H1 (cell line): ENCODE results near the gene IL9. TPM values are rescaled to one million over a fixed set of nuclear protein-coding genes. Genes with fewer than 3 reads are reported as not detected.

Experiments used
- CTCF ChIA-PET: fragments of 300-600 bp; sonication (Branson Sonifier 250); formaldehyde crosslinking; loops from one replicate; lab custom pipeline; 2021; ENCODE audit not compliant: partially characterized antibody; lab: Charles Lee
- POLR2A ChIA-PET: fragments of 300-600 bp; sonication (Branson Sonifier 250); formaldehyde crosslinking; loops from one replicate; lab custom pipeline; 2021; ENCODE audit warnings: inconsistent platforms; ENCODE audit not compliant: partially characterized antibody; lab: Charles Lee
- DNase-seq, 2 experiments: peaks; one replicate each; pipeline versions ENCODE4 v3.0.0 to v3.0.0-alpha.2; 2010 to 2022; ENCODE audit warnings: low spot score in 2 of 2, low read depth in 1 of 2, mixed read lengths in 1 of 2
- FAIRE-seq: peaks from 2 replicates; lab custom pipeline; 2011; peaks lifted over from hg19 to GRCh38; lab: Jason Lieb, UNC
- H2AFZ ChIP-seq: 2 replicates; pipeline ENCODE4 v1.8.1; 2012; ENCODE audit warnings: low read length, inconsistent platforms
- H2AK5ac ChIP-seq: 2 replicates; pipeline ENCODE4 v1.6.1; 2013; ENCODE audit warnings: low read depth, low read length
- H2BK120ac ChIP-seq: replicated peaks from 2 replicates; pipeline ENCODE3; 2013; ENCODE audit warnings: low read depth, low read length, inconsistent platforms
- H2BK12ac ChIP-seq: 2 replicates; pipeline ENCODE4 v1.6.1; 2013; ENCODE audit warnings: low read depth, low read length
- H2BK15ac ChIP-seq: 2 replicates; pipeline ENCODE4 v1.6.1; 2013; ENCODE audit warnings: low read length
- H2BK20ac ChIP-seq: 2 replicates; pipeline ENCODE4 v1.6.1; 2013; ENCODE audit warnings: low read length
- H2BK5ac ChIP-seq: 2 replicates; pipeline ENCODE4 v1.6.1; 2013; ENCODE audit warnings: low read depth, low read length
- H3K14ac ChIP-seq: 2 replicates; pipeline ENCODE4 v1.6.1; 2013; ENCODE audit warnings: inconsistent platforms; ENCODE audit not compliant: insufficient read length
- H3K18ac ChIP-seq: 2 replicates; pipeline ENCODE4 v1.6.1; 2013; ENCODE audit warnings: low read length; ENCODE audit errors: extremely low read depth
- H3K23ac ChIP-seq: 2 replicates; pipeline ENCODE4 v1.6.1; 2013; ENCODE audit warnings: inconsistent platforms; ENCODE audit not compliant: insufficient read length
- H3K23me2 ChIP-seq: 2 replicates; pipeline ENCODE4 v1.6.1; 2013; ENCODE audit warnings: low read depth, low read length
- H3K27ac ChIP-seq: 2 replicates; pipeline ENCODE4 v1.6.1; 2011; ENCODE audit warnings: low read depth, low read length, inconsistent platforms
- H3K27me3 ChIP-seq, 4 experiments: replicated peaks in 1 of 4; 1 replicate in 1 of 4; 2 replicates in 3 of 4; pipeline versions ENCODE4 v1.6.1 to v1.8.1; 2011 to 2013; ENCODE audit warnings: low read length in 3 of 4, mild to moderate bottlenecking in 3 of 4, inconsistent platforms in 2 of 4, mixed read lengths in 2 of 4, moderate library complexity in 1 of 4; ENCODE audit not compliant: control insufficient read depth in 3 of 4, insufficient read depth in 3 of 4; ENCODE audit errors: extremely low read depth in 1 of 4
- H3K36me3 ChIP-seq, 4 experiments: 2 replicates each; pipeline versions ENCODE4 v1.6.1 to v1.8.1; 2011 to 2013; ENCODE audit warnings: mild to moderate bottlenecking in 4 of 4, low read length in 3 of 4, moderate library complexity in 2 of 4, control low read depth in 1 of 4, inconsistent platforms in 1 of 4; ENCODE audit not compliant: insufficient read depth in 4 of 4, control insufficient read depth in 2 of 4
- H3K4ac ChIP-seq: replicated peaks from 2 replicates; pipeline ENCODE3; 2013; ENCODE audit warnings: low read length, low read depth, mixed read lengths, inconsistent platforms; ENCODE audit not compliant: insufficient read length
- H3K4me1 ChIP-seq, 4 experiments: replicated peaks in 1 of 4; 1 replicate in 1 of 4; 2 replicates in 3 of 4; pipeline versions ENCODE4 v1.6.1 to v1.8.1; 2011 to 2013; ENCODE audit warnings: low read length in 3 of 4, inconsistent platforms in 2 of 4, mixed read lengths in 1 of 4; ENCODE audit not compliant: insufficient read depth in 4 of 4, control insufficient read depth in 3 of 4
- H3K4me2 ChIP-seq, 2 experiments: 2 replicates each; pipeline versions ENCODE4 v1.6.1 to v1.8.1; 2011 to 2013; ENCODE audit warnings: low read depth in 2 of 2, low read length in 2 of 2, control low read depth in 1 of 2, inconsistent platforms in 1 of 2, mild to moderate bottlenecking in 1 of 2; ENCODE audit not compliant: insufficient read depth in 1 of 2
- H3K4me3 ChIP-seq, 4 experiments: fragments of 200-600, 300-600 bp in 1 of 4; sonication (generic), shearing (Covaris generic), sonication (Bioruptor Twin) in 1 of 4; 2 replicates each; pipeline versions ENCODE4 v1.5.1 to v1.8.1; 2011 to 2016; ENCODE audit warnings: low read length in 4 of 4, low read depth in 3 of 4, control low read depth in 2 of 4, inconsistent platforms in 2 of 4, mild to moderate bottlenecking in 2 of 4, mixed read lengths in 1 of 4, moderate library complexity in 1 of 4; ENCODE audit not compliant: insufficient read depth in 2 of 4; ENCODE audit errors: extremely low read depth in 1 of 4
- H3K56ac ChIP-seq: replicated peaks from 2 replicates; pipeline ENCODE3; 2013; ENCODE audit warnings: low read depth, mild to moderate bottlenecking, mixed read lengths, low read length, inconsistent platforms; ENCODE audit not compliant: insufficient read length
- H3K79me1 ChIP-seq: 2 replicates; pipeline ENCODE4 v1.6.1; 2013; ENCODE audit warnings: low read depth, low read length, control low read depth
- H3K79me2 ChIP-seq, 2 experiments: 2 replicates each; pipeline versions ENCODE4 v1.6.1 to v1.8.1; 2012 to 2013; ENCODE audit warnings: low read length in 2 of 2, mild to moderate bottlenecking in 2 of 2, inconsistent platforms in 1 of 2; ENCODE audit not compliant: insufficient read depth in 2 of 2, control insufficient read depth in 1 of 2
- H3K9ac ChIP-seq, 4 experiments: replicated peaks in 1 of 4; 1 replicate in 1 of 4; 2 replicates in 3 of 4; pipeline versions ENCODE4 v1.6.1 to v1.8.1; 2011 to 2013; ENCODE audit warnings: low read depth in 3 of 4, low read length in 3 of 4, control low read depth in 2 of 4, mild to moderate bottlenecking in 2 of 4, moderate library complexity in 2 of 4, inconsistent platforms in 1 of 4; ENCODE audit errors: extremely low read depth in 1 of 4
- H3K9me3 ChIP-seq, 2 experiments: 2 replicates each; pipeline versions ENCODE4 v1.6.1 to v1.8.1; 2012 to 2013; ENCODE audit warnings: mild to moderate bottlenecking in 2 of 2, moderate library complexity in 2 of 2, control low read depth in 1 of 2, inconsistent platforms in 1 of 2, low read depth in 1 of 2, low read length in 1 of 2, mixed read lengths in 1 of 2; ENCODE audit not compliant: insufficient read depth in 2 of 2
- H4K20me1 ChIP-seq, 2 experiments: replicated peaks in 1 of 2; 2 replicates each; pipeline versions ENCODE3 to v1.8.1; 2011 to 2013; ENCODE audit warnings: inconsistent platforms in 2 of 2, low read length in 2 of 2, mild to moderate bottlenecking in 1 of 2; ENCODE audit not compliant: insufficient read depth in 2 of 2, control insufficient read depth in 1 of 2
- H4K5ac ChIP-seq: 2 replicates; pipeline ENCODE4 v1.6.1; 2013; ENCODE audit warnings: low read length, low read depth, mixed read lengths, inconsistent platforms; ENCODE audit not compliant: insufficient read length
- H4K8ac ChIP-seq: 2 replicates; pipeline ENCODE4 v1.8.0; 2013; ENCODE audit warnings: mild to moderate bottlenecking, moderate library complexity, low read length, inconsistent platforms; ENCODE audit not compliant: insufficient read depth; ENCODE audit errors: extremely low read depth
- H4K91ac ChIP-seq: replicated peaks from 2 replicates; pipeline ENCODE3; 2013; ENCODE audit warnings: low read length, mixed read lengths, inconsistent platforms; ENCODE audit not compliant: insufficient read length
- CHD1 ChIP-seq: IDR thresholded peaks from 2 replicates; pipeline ENCODE4 v1.6.1; 2012; ENCODE audit warnings: low read depth, low read length, improper control_type of control experiment
- CREB1 ChIP-seq: IDR thresholded peaks from 2 replicates; pipeline ENCODE4 v1.6.1; 2012; ENCODE audit warnings: inconsistent platforms
- EGR1 ChIP-seq: IDR thresholded peaks from 2 replicates; pipeline ENCODE4 v1.6.1; 2011; ENCODE audit warnings: low read depth, low read length, borderline replicate concordance
- GTF2F1 ChIP-seq: IDR thresholded peaks from 2 replicates; pipeline ENCODE4 v1.6.1; 2012; ENCODE audit warnings: low read depth, low read length, improper control_type of control experiment, borderline replicate concordance
- HDAC2 ChIP-seq, 2 experiments: fragments of 300-600 bp in 1 of 2; sonication (generic) in 1 of 2; IDR thresholded peaks; 2 replicates each; pipeline ENCODE4 v1.6.1; 2011 to 2012; ENCODE audit warnings: low read depth in 2 of 2, low read length in 2 of 2, mild to moderate bottlenecking in 2 of 2, moderate library complexity in 2 of 2, borderline replicate concordance in 1 of 2, inconsistent platforms in 1 of 2
- PHF8 ChIP-seq: fragments of 200-600 bp; sonication (generic); conservative IDR thresholded peaks from 2 replicates; pipeline ENCODE4 v1.7.1; 2012; ENCODE audit warnings: low read depth, mild to moderate bottlenecking, inconsistent platforms, low read length, moderate library complexity
- POU5F1 ChIP-seq: IDR thresholded peaks from 2 replicates; pipeline ENCODE4 v1.6.1; 2011; ENCODE audit warnings: low read depth, mild to moderate bottlenecking, low read length, moderate library complexity
- SP4 ChIP-seq: IDR thresholded peaks from 2 replicates; pipeline ENCODE4 v1.6.1; 2012; ENCODE audit warnings: low read length, inconsistent platforms
- TEAD4 ChIP-seq: IDR thresholded peaks from 2 replicates; pipeline ENCODE4 v1.6.1; 2012; ENCODE audit warnings: low read depth, low read length, inconsistent platforms, mixed read lengths
- polyA plus RNA-seq, 7 experiments: library from polyadenylated mRNA; depleted of rRNA in 3 of 7; stranded (reverse) in 5 of 7; unstranded in 2 of 7; fragments of >200 nt in 5 of 7; fragments of 200-250 nt in 2 of 7; gene quantifications; 1 replicate in 5 of 7; 2 replicates in 1 of 7; 4 replicates in 1 of 7; pipeline versions ENCODE4 v1.2.1 to v1.2.3, GENCODE V29; 2011 to 2013; ENCODE audit warnings: missing spikeins in 2 of 7, mixed read lengths in 2 of 7
- total RNA-seq: library from RNA; stranded (reverse); fragmentation: NEBNext Ultra II Directional; extraction: Animal tissue kit (Norgen Biotek cat#: 25700); gene quantifications from 2 replicates; pipeline ENCODE4 v1.2.1, GENCODE V29; 2021
- TF ChIP-seq, protein P1 (sequence below): IDR thresholded peaks from 2 replicates; pipeline ENCODE4 v1.6.1; 2011; ENCODE audit warnings: low read length, improper control_type of control experiment
- TF ChIP-seq, protein P2 (sequence below), 3 experiments: IDR thresholded peaks; 1 replicate in 2 of 3; 2 replicates in 1 of 3; pipeline versions ENCODE4 v1.5.1 to v1.6.1; 2011; ENCODE audit warnings: low read length in 3 of 3, mild to moderate bottlenecking in 3 of 3, inconsistent platforms in 2 of 3, low read depth in 1 of 3, moderate library complexity in 1 of 3; ENCODE audit not compliant: insufficient read depth in 1 of 3; ENCODE audit errors: control extremely low read depth in 1 of 3

IL9 gene
- total and polyA plus RNA-seq, 2 of the 8 experiments (the other 6 are each of a cell fraction or from before 2014, with no cell fraction given) = not detected

DNA sequence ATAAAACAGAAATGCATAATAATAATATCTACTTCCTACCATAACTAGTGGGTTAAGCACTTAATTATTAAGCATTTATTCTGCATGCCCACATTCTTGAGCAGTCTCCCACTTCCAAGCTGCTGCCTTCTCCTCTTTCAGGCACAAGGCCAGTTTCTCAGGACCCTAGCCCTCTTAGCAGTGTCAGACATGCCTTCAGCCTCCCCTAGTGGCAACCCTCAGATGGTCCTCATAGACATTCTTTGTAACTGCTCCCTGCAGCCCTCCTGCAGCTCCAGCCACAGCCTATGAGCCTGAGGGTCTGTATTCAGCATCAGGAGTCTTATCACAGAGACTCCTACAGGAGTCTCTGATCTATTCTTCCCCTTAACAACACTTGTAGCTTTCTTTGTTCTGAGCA lies 3.9 kb downstream of the IL9 start:
- Histone ChIP-seq H3K79me1 (no peaks in the 10 kb centered on the region), H4K20me1 (no peaks in the 10 kb centered on the region), H3K4me1 (peaks cover 0 to 5% (median 3%) of the 10 kb centered on the region in 4 experiments; a peak in 1 of 7 replicates), H2AFZ (no peak overlapping the region), H2BK20ac (no peak overlapping the region), H3K9ac (no peak overlapping the region), H3K27ac (no peak overlapping the region), H3K4me3 (no peak overlapping the region), H3K36me3 (no peaks in the 10 kb centered on the region), H3K4ac (no peak overlapping the region), H3K23me2 (peaks cover 2% of the 10 kb centered on the region; the same call in 1 of the 2 replicates), H3K18ac (no peak overlapping the region), H2AK5ac (no peak overlapping the region), H3K56ac (no peak overlapping the region), H2BK12ac (no peak overlapping the region), H3K27me3 (peaks cover 0 to 6% (median 4%) of the 10 kb centered on the region in 4 experiments; a peak in 2 of 7 replicates), H3K14ac (no peak overlapping the region), H3K23ac (no peak overlapping the region), H3K9me3 (no peaks in the 10 kb centered on the region), H2BK5ac (no peak overlapping the region), H2BK15ac (no peak overlapping the region), H3K79me2 (no peaks in the 10 kb centered on the region), H4K5ac (no peak overlapping the region), H3K4me2 (no peak overlapping the region), H2BK120ac (no peak overlapping the region), H4K91ac (no peak overlapping the region), H4K8ac (no peak overlapping the region)
- DNase-seq (peak in 1 of 2 experiments; percentile 33), FAIRE-seq (peak; percentile 58)
- ChIA-PET CTCF (interaction anchor here (0.6 to 4.8 kb wide), 32 partner anchors 8 to 454 kb away, joined by 3 to 37 read pairs (median 4); partner anchors contain the start of gene SMAD5), POLR2A (no interaction called here)
- TF ChIP-seq, protein P1, sequence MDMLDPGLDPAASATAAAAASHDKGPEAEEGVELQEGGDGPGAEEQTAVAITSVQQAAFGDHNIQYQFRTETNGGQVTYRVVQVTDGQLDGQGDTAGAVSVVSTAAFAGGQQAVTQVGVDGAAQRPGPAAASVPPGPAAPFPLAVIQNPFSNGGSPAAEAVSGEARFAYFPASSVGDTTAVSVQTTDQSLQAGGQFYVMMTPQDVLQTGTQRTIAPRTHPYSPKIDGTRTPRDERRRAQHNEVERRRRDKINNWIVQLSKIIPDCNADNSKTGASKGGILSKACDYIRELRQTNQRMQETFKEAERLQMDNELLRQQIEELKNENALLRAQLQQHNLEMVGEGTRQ = no peak
- peak; percentile 26; the same call in 1 of the 2 replicates for TF ChIP-seq CREB1
- no peak for TF ChIP-seq GTF2F1
- TF ChIP-seq EGR1 = no peak
- TF ChIP-seq SP4 = no peak
- no peak for TF ChIP-seq POU5F1
- no peak for TF ChIP-seq PHF8
- TF ChIP-seq CHD1 = no peak
- TF ChIP-seq, protein P2, sequence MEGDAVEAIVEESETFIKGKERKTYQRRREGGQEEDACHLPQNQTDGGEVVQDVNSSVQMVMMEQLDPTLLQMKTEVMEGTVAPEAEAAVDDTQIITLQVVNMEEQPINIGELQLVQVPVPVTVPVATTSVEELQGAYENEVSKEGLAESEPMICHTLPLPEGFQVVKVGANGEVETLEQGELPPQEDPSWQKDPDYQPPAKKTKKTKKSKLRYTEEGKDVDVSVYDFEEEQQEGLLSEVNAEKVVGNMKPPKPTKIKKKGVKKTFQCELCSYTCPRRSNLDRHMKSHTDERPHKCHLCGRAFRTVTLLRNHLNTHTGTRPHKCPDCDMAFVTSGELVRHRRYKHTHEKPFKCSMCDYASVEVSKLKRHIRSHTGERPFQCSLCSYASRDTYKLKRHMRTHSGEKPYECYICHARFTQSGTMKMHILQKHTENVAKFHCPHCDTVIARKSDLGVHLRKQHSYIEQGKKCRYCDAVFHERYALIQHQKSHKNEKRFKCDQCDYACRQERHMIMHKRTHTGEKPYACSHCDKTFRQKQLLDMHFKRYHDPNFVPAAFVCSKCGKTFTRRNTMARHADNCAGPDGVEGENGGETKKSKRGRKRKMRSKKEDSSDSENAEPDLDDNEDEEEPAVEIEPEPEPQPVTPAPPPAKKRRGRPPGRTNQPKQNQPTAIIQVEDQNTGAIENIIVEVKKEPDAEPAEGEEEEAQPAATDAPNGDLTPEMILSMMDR (IDR thresholded peaks at IDR 0.05; ENCODE audit: control extremely low read depth in 1 of 3, insufficient read depth in 1 of 3, low read depth in 1 of 3, low read length in 3 of 3) = peak; percentile 58 to 83 (median 68)
- TF ChIP-seq HDAC2 (IDR thresholded peaks at IDR 0.05; ENCODE audit: borderline replicate concordance in 1 of 2, low read depth in 2 of 2, low read length in 2 of 2) = no peak
- TF ChIP-seq TEAD4 = 0 out of 2 replicates have a peak, but pooled peaks have one; percentile 26
